ENCODE measurements around the gene KLHL42. TPM values are rescaled to one million over a fixed set of nuclear protein-coding genes. Genes with fewer than 3 reads are reported as not detected.

KLHL42 gene
- total RNA-seq, 1 donor = 42.0 TPM

- TF ChIP-seq CTCF (IDR thresholded peaks at IDR 0.05; ENCODE audit: extremely low read depth, low read depth, low read length) = no peak
These were observed 71.3 kb downstream of the KLHL42 start for GRCh38 chr12:27851311-27851710.

GRCh38 chr12:27852117-27852516 is 72.1 kb downstream of the KLHL42 start:
- no peaks in the 10 kb centered on the region for H3K9me3 ChIP-seq (ENCODE audit: low read depth, low read length)
- H2AFZ ChIP-seq (ENCODE audit: low read length) = no peak overlapping the region
- TF ChIP-seq CTCF (IDR thresholded peaks at IDR 0.05; ENCODE audit: extremely low read depth, low read depth, low read length) = no peak
- H3K27ac ChIP-seq (ENCODE audit: low read depth, low read length) = no peak overlapping the region
- no peaks in the 10 kb centered on the region for H3K27me3 ChIP-seq (ENCODE audit: insufficient read depth, low read length)
- H3K79me2 ChIP-seq (ENCODE audit: insufficient read depth, low read length) = no peaks in the 10 kb centered on the region
- H3K4me1 ChIP-seq (ENCODE audit: insufficient read depth, low read length) = no peaks in the 10 kb centered on the region
- no peaks in the 10 kb centered on the region for H3K36me3 ChIP-seq (ENCODE audit: insufficient read depth, low read length)
- no peak overlapping the region for H3K4me2 ChIP-seq (ENCODE audit: insufficient read depth, low read length)
- H4K20me1 ChIP-seq (ENCODE audit: insufficient read depth, low read length) = no peaks in the 10 kb centered on the region
- no peak for DNase-seq (ENCODE audit: insufficient read length, low spot score, missing footprints)
- H3K4me3 ChIP-seq (ENCODE audit: insufficient read depth, low read length) = no peak overlapping the region

More at GRCh38 chr12:27851311-27851710, 71.3 kb downstream of the KLHL42 start:
- no peak overlapping the region for H3K4me2 ChIP-seq (ENCODE audit: insufficient read depth, low read length)
- no peak overlapping the region for H3K4me3 ChIP-seq (ENCODE audit: insufficient read depth, low read length)
- H4K20me1 ChIP-seq (ENCODE audit: insufficient read depth, low read length) = no peaks in the 10 kb centered on the region
- no peaks in the 10 kb centered on the region for H3K36me3 ChIP-seq (ENCODE audit: insufficient read depth, low read length)
- DNase-seq (ENCODE audit: insufficient read length, low spot score, missing footprints) = no peak
- H3K4me1 ChIP-seq (ENCODE audit: insufficient read depth, low read length) = no peaks in the 10 kb centered on the region
- H2AFZ ChIP-seq (ENCODE audit: low read length) = no peak overlapping the region
- H3K27me3 ChIP-seq (ENCODE audit: insufficient read depth, low read length) = no peaks in the 10 kb centered on the region
- H3K9me3 ChIP-seq (ENCODE audit: low read depth, low read length) = no peaks in the 10 kb centered on the region
- H3K27ac ChIP-seq (ENCODE audit: low read depth, low read length) = no peak overlapping the region
- H3K79me2 ChIP-seq (ENCODE audit: insufficient read depth, low read length) = no peaks in the 10 kb centered on the region

Small RNA genes within 50 kb of the gene (small RNA-seq; reads per million reads assigned to genes)
- gene RF00019 = not detected
- gene RF02271 = not detected

Other genes starting within 250 kb of the KLHL42 start
- 3.5 and 4.0 TPM in 2 replicates for gene REP15, start 83.8 kb upstream of the KLHL42 start, total RNA-seq
- gene MRPS35, start 69.4 kb upstream of the KLHL42 start, total RNA-seq = 51.9 and 53.9 TPM in 2 replicates
- not detected in 2 replicates for gene MANSC4, start within 50 bp of the KLHL42 start, total RNA-seq
- 2.2 and 3.2 TPM in 2 replicates for gene PTHLH, start 192.5 kb downstream of the KLHL42 start, total RNA-seq

All from osteoblast (primary cell).